K562 (cell line): ENCODE data around the gene HINT2. TPM values are rescaled to one million over a fixed set of nuclear protein-coding genes. Genes with fewer than 3 reads are reported as not detected.

Experiments used
- ATAC-seq: fragments of 200-7000 bp; cut with Tn5 transposase; 3 replicates; pipeline ENCODE4 v1.9.1; 2020; ENCODE audit warnings: moderate library complexity
- BruUV-seq: library from RNA; stranded (reverse); fragments of 400-500 nt; replicated peaks from 2 replicates; lab custom pipeline; 2021; lab: Mats Ljungman, UMichigan
- CTCF ChIA-PET: fragments of 300-600 bp; formaldehyde crosslinking; extraction: SDS; loops from one replicate; lab custom pipeline; 2021; ENCODE audit warnings: low intra/inter-chr PET ratio; lab: Yijun Ruan, JAX
- POLR2A ChIA-PET: fragments of 300-600, 350-650 bp; sonication (Branson Sonifier 250); formaldehyde crosslinking; extraction: SDS; loops from one replicate; lab custom pipeline; 2021; ENCODE audit warnings: antibody characterized with exemption, inconsistent platforms; lab: Yijun Ruan, JAX
- DNase-seq, 4 experiments: peaks; one replicate each; pipeline versions ENCODE4 v3.0.0 to v3.0.0-alpha.2; 2011 to 2018; ENCODE audit warnings: low spot score in 3 of 4, mixed read lengths in 3 of 4; ENCODE audit errors: extremely low read depth in 1 of 4
- FAIRE-seq: peaks from 2 replicates; lab custom pipeline; 2011; peaks lifted over from hg19 to GRCh38; lab: Jason Lieb, UNC
- H2AFZ ChIP-seq: 2 replicates; pipeline ENCODE4 v1.6.0; 2011; ENCODE audit warnings: low read depth, low read length, control low read depth, inconsistent platforms
- H3K27ac ChIP-seq: fragments of 200-600 bp; 3 replicates; pipeline ENCODE4 v1.8.0; 2011; ENCODE audit warnings: low read depth, mild to moderate bottlenecking, control low read depth, inconsistent platforms, low read length, moderate library complexity, mixed read lengths; ENCODE audit errors: extremely low read depth
- H3K27me3 ChIP-seq, 2 experiments: fragments of 300-600 bp in 1 of 2; 2 replicates in 1 of 2; 3 replicates in 1 of 2; pipeline versions ENCODE4 v1.6.0 to v1.8.0; 2011; ENCODE audit warnings: inconsistent platforms in 2 of 2, low read length in 2 of 2, mild to moderate bottlenecking in 1 of 2, mixed read lengths in 1 of 2, moderate library complexity in 1 of 2; ENCODE audit not compliant: control insufficient read depth in 2 of 2, insufficient read depth in 2 of 2
- H3K36me3 ChIP-seq: fragments of 300-600 bp; 3 replicates; pipeline ENCODE4 v1.8.0; 2011; ENCODE audit warnings: mild to moderate bottlenecking, low read length, inconsistent platforms; ENCODE audit not compliant: control insufficient read depth, insufficient read depth
- H3K4me1 ChIP-seq, 2 experiments: fragments of 200-600 bp in 1 of 2; replicated peaks in 1 of 2; 2 replicates in 1 of 2; 3 replicates in 1 of 2; pipeline versions ENCODE4 v1.5.1 to v1.8.0; 2011; ENCODE audit warnings: inconsistent platforms in 2 of 2, low read length in 2 of 2, mild to moderate bottlenecking in 1 of 2, mixed read lengths in 1 of 2, moderate library complexity in 1 of 2; ENCODE audit not compliant: control insufficient read depth in 2 of 2, insufficient read depth in 2 of 2
- H3K4me2 ChIP-seq: 2 replicates; pipeline ENCODE4 v1.6.1; 2011; ENCODE audit warnings: low read length, control low read depth, inconsistent platforms, mixed read lengths; ENCODE audit not compliant: insufficient read depth
- H3K4me3 ChIP-seq: fragments of 200-600 bp; sonication (generic), shearing (Covaris generic); 2 replicates; pipeline ENCODE4 v1.5.1; 2016; ENCODE audit warnings: control low read depth, inconsistent platforms
- H3K79me2 ChIP-seq: fragments of 200-600 bp; 3 replicates; pipeline ENCODE4 v1.8.0; 2011; ENCODE audit warnings: low read length, inconsistent platforms; ENCODE audit not compliant: control insufficient read depth, insufficient read depth
- H3K9ac ChIP-seq, 2 experiments: 2 replicates each; pipeline versions ENCODE4 v1.6.0 to v1.6.1; 2011; ENCODE audit warnings: low read depth in 2 of 2, low read length in 2 of 2, control low read depth in 1 of 2, inconsistent platforms in 1 of 2, mild to moderate bottlenecking in 1 of 2, mixed read lengths in 1 of 2; ENCODE audit not compliant: insufficient read depth in 1 of 2
- H3K9me1 ChIP-seq: one replicate; pipeline ENCODE4 v1.6.0; 2011; ENCODE audit warnings: inconsistent platforms, mild to moderate bottlenecking, low read length, moderate library complexity; ENCODE audit not compliant: control insufficient read depth, insufficient read depth
- H3K9me3 ChIP-seq: replicated peaks from 2 replicates; pipeline ENCODE4 v1.5.1; 2011; ENCODE audit warnings: low read depth, low read length, inconsistent platforms; ENCODE audit not compliant: control insufficient read depth, insufficient read depth
- H4K20me1 ChIP-seq: replicated peaks from 2 replicates; pipeline ENCODE4 v1.6.1; 2011; ENCODE audit warnings: low read length, inconsistent platforms, mixed read lengths; ENCODE audit not compliant: control insufficient read depth, insufficient read depth
- BRD4 ChIP-seq: fragments of 200-600 bp; sonication (generic); IDR thresholded peaks from 2 replicates; pipeline ENCODE4 v1.6.1; 2017; ENCODE audit warnings: inconsistent platforms
- SMARCA4 ChIP-seq: fragments of 450-650 bp; IDR thresholded peaks from 2 replicates; pipeline ENCODE4 v1.6.1; 2016
- ZNF561 ChIP-seq: fragments of 450-650 bp; formaldehyde crosslinking; conservative IDR thresholded peaks from 2 replicates; pipeline ENCODE4 v1.4.0; 2020; ENCODE audit warnings: mild to moderate bottlenecking, moderate library complexity
- ZNF592 ChIP-seq: fragments of 450-650 bp; IDR thresholded peaks from 2 replicates; pipeline ENCODE4 v1.6.1; 2017; ENCODE audit warnings: antibody characterized with exemption, mild to moderate bottlenecking
- WGBS: fragments of 100-300 bp; shearing (Covaris generic); methylation state at CpG from one replicate; pipeline ENCODE4 v1.1.6; 2016; ENCODE audit warnings: low coverage, mixed read lengths; ENCODE audit not compliant: insufficient coverage; ENCODE audit errors: missing lambda C conversion rate; 5-methylcytosine and 5-hydroxymethylcytosine counted together
- in situ Hi-C: fragments of 300-500 bp; cut with MboI; formaldehyde crosslinking; loops from 4 replicates; pipeline ENCODE4 v1.15.0; 2018; ENCODE audit warnings: inconsistent platforms, mixed read lengths
- intact Hi-C: fragments of 100-400 bp; cut with micrococcal nuclease; formaldehyde crosslinking; loops from 2 replicates; pipeline ENCODE4 v1.14.2; 2022
- polyA plus RNA-seq, 8 experiments: library from polyadenylated mRNA; depleted of rRNA in 4 of 8; stranded (reverse) in 5 of 8; unstranded in 3 of 8; fragments of >200 nt; fragmentation: Nextera tagmentation in 2 of 8; fragmentation: Illumina TruSeq in 1 of 8; extraction: Ambion mirVana in 2 of 8; extraction: Trizol in 1 of 8; gene quantifications; 2 replicates each; pipeline versions ENCODE4 v1.2.1 to v1.2.3, GENCODE V29; 2011 to 2014; ENCODE audit warnings: inconsistent platforms in 1 of 8, missing spikeins in 1 of 8
- total RNA-seq, 7 experiments: library from RNA; depleted of rRNA in 6 of 7; stranded (reverse); fragments of >200 nt in 6 of 7; fragmentation: Illumina TruSeq in 2 of 7; extraction: Trizol in 2 of 7; gene quantifications; 2 replicates each; pipeline versions ENCODE4 v1.2.1 to v1.2.3, GENCODE V29; 2011 to 2021; ENCODE audit warnings: low replicate concordance in 1 of 7
- TF ChIP-seq, protein P1 (sequence below): fragments of 450-650 bp; IDR thresholded peaks from 2 replicates; pipeline ENCODE4 v1.6.1; 2018; ENCODE audit not compliant: partially characterized antibody

Gene HINT2
- total and polyA plus RNA-seq, 9 of the 15 experiments (the other 6 are each of a cell fraction or from before 2014, with no cell fraction given), result 5.6 to 44.1 (median 27.9) TPM

- TF ChIP-seq ZNF592 (0 out of 2 replicates have a peak, but pooled peaks have one; percentile 32), SMARCA4 (peak; percentile 53; the same call in 1 of the 2 replicates), BRD4 (no peak)
Observed at GRCh38 chr9:35801328-35802128, 13.3 kb downstream of the HINT2 start (continued).

DNA sequence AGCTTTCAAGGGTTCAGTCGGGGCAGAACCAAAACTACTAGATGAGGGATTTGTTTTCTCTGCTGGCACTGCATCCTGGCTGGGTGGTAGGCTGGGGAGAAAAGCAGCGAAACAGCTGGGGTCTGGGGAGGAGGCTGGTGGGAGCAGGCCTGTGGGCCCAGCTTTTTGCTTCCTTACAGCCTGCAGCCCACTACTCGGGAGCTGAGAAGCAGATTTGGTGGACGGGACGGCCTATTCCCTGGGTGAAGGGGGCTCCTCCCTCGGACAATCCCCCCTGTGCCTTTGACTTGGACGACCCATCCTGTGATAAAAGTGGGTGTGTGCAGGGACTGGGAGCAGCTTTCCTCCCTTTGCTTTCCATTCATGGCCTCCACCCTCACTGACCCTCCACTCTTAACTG lies 14.3 kb downstream of the HINT2 start:
- BruUV-seq, result no TSS peak
- TF ChIP-seq ZNF561 (CRISPR knock-in tag), result no peak
- TF ChIP-seq, protein P1, sequence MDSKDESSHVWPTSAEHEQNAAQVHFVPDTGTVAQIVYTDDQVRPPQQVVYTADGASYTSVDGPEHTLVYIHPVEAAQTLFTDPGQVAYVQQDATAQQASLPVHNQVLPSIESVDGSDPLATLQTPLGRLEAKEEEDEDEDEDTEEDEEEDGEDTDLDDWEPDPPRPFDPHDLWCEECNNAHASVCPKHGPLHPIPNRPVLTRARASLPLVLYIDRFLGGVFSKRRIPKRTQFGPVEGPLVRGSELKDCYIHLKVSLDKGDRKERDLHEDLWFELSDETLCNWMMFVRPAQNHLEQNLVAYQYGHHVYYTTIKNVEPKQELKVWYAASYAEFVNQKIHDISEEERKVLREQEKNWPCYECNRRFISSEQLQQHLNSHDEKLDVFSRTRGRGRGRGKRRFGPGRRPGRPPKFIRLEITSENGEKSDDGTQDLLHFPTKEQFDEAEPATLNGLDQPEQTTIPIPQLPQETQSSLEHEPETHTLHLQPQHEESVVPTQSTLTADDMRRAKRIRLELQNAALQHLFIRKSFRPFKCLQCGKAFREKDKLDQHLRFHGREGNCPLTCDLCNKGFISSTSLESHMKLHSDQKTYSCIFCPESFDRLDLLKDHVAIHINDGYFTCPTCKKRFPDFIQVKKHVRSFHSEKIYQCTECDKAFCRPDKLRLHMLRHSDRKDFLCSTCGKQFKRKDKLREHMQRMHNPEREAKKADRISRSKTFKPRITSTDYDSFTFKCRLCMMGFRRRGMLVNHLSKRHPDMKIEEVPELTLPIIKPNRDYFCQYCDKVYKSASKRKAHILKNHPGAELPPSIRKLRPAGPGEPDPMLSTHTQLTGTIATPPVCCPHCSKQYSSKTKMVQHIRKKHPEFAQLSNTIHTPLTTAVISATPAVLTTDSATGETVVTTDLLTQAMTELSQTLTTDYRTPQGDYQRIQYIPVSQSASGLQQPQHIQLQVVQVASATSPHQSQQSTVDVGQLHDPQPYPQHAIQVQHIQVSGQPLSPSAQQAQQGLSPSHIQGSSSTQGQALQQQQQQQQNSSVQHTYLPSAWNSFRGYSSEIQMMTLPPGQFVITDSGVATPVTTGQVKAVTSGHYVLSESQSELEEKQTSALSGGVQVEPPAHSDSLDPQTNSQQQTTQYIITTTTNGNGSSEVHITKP, result peak; percentile 48
- DNase-seq, result no peak
- no peak for FAIRE-seq
- POLR2A ChIA-PET, result interaction anchor here (0.6 to 1.9 kb wide), 5 partner anchors 12 to 89 kb away, joined by 3 to 6 read pairs (median 3); partner anchors contain the start of gene HINT2
- Histone ChIP-seq H3K9me3 (no peaks in the 10 kb centered on the region), H2AFZ (no peak overlapping the region), H3K4me1 (peaks cover 17 to 35% of the 10 kb centered on the region in 2 experiments; a peak in 4 of 5 replicates), H3K4me2 (peak overlapping the region; percentile 64; the same call in 1 of the 2 replicates), H3K27me3 (no peaks in the 10 kb centered on the region), H3K9me1 (no peaks in the 10 kb centered on the region), H4K20me1 (no peaks in the 10 kb centered on the region), H3K27ac (peak overlapping the region; percentile 61; the same call in 1 of the 3 replicates), H3K9ac (peak overlapping the region; percentile 35 to 48; a peak in 1 of 4 replicates), H3K4me3 (no peak overlapping the region), H3K79me2 (no peaks in the 10 kb centered on the region; the same call in 2 of the 3 replicates), H3K36me3 (peaks cover 24% of the 10 kb centered on the region; the same call in 2 of the 3 replicates)
- intact Hi-C loops (no loop called here), in situ Hi-C loops (no loop called here)
- CTCF ChIA-PET, result no interaction called here
- WGBS, result 68% methylated on average over 6 of the region's 7 CpGs
- ATAC-seq, result no peak
